H1 (cell line): ENCODE measurements around the gene CEP83. TPM values are rescaled to one million over a fixed set of nuclear protein-coding genes. Genes with fewer than 3 reads are reported as not detected.

Experiments
- CTCF ChIA-PET: fragments of 300-600 bp; sonication (Branson Sonifier 250); formaldehyde crosslinking; loops from one replicate; lab custom pipeline; 2021; ENCODE audit not compliant: partially characterized antibody; lab: Charles Lee
- POLR2A ChIA-PET: fragments of 300-600 bp; sonication (Branson Sonifier 250); formaldehyde crosslinking; loops from one replicate; lab custom pipeline; 2021; ENCODE audit warnings: inconsistent platforms; ENCODE audit not compliant: partially characterized antibody; lab: Charles Lee
- DNase-seq, 2 experiments: peaks; one replicate each; pipeline versions ENCODE4 v3.0.0 to v3.0.0-alpha.2; 2010 to 2022; ENCODE audit warnings: low spot score in 2 of 2, low read depth in 1 of 2, mixed read lengths in 1 of 2
- FAIRE-seq: peaks from 2 replicates; lab custom pipeline; 2011; peaks lifted over from hg19 to GRCh38; lab: Jason Lieb, UNC
- H2AFZ ChIP-seq: 2 replicates; pipeline ENCODE4 v1.8.1; 2012; ENCODE audit warnings: low read length, inconsistent platforms
- H2AK5ac ChIP-seq: 2 replicates; pipeline ENCODE4 v1.6.1; 2013; ENCODE audit warnings: low read depth, low read length
- H2BK120ac ChIP-seq: replicated peaks from 2 replicates; pipeline ENCODE3; 2013; ENCODE audit warnings: low read depth, low read length, inconsistent platforms
- H2BK12ac ChIP-seq: 2 replicates; pipeline ENCODE4 v1.6.1; 2013; ENCODE audit warnings: low read depth, low read length
- H2BK15ac ChIP-seq: 2 replicates; pipeline ENCODE4 v1.6.1; 2013; ENCODE audit warnings: low read length
- H2BK20ac ChIP-seq: 2 replicates; pipeline ENCODE4 v1.6.1; 2013; ENCODE audit warnings: low read length
- H2BK5ac ChIP-seq: 2 replicates; pipeline ENCODE4 v1.6.1; 2013; ENCODE audit warnings: low read depth, low read length
- H3K14ac ChIP-seq: 2 replicates; pipeline ENCODE4 v1.6.1; 2013; ENCODE audit warnings: inconsistent platforms; ENCODE audit not compliant: insufficient read length
- H3K18ac ChIP-seq: 2 replicates; pipeline ENCODE4 v1.6.1; 2013; ENCODE audit warnings: low read length; ENCODE audit errors: extremely low read depth
- H3K23ac ChIP-seq: 2 replicates; pipeline ENCODE4 v1.6.1; 2013; ENCODE audit warnings: inconsistent platforms; ENCODE audit not compliant: insufficient read length
- H3K23me2 ChIP-seq: 2 replicates; pipeline ENCODE4 v1.6.1; 2013; ENCODE audit warnings: low read depth, low read length
- H3K27ac ChIP-seq: 2 replicates; pipeline ENCODE4 v1.6.1; 2011; ENCODE audit warnings: low read depth, low read length, inconsistent platforms
- H3K27me3 ChIP-seq, 4 experiments: replicated peaks in 1 of 4; 1 replicate in 1 of 4; 2 replicates in 3 of 4; pipeline versions ENCODE4 v1.6.1 to v1.8.1; 2011 to 2013; ENCODE audit warnings: low read length in 3 of 4, mild to moderate bottlenecking in 3 of 4, inconsistent platforms in 2 of 4, mixed read lengths in 2 of 4, moderate library complexity in 1 of 4; ENCODE audit not compliant: control insufficient read depth in 3 of 4, insufficient read depth in 3 of 4; ENCODE audit errors: extremely low read depth in 1 of 4
- H3K36me3 ChIP-seq, 4 experiments: 2 replicates each; pipeline versions ENCODE4 v1.6.1 to v1.8.1; 2011 to 2013; ENCODE audit warnings: mild to moderate bottlenecking in 4 of 4, low read length in 3 of 4, moderate library complexity in 2 of 4, control low read depth in 1 of 4, inconsistent platforms in 1 of 4; ENCODE audit not compliant: insufficient read depth in 4 of 4, control insufficient read depth in 2 of 4
- H3K4ac ChIP-seq: replicated peaks from 2 replicates; pipeline ENCODE3; 2013; ENCODE audit warnings: low read length, low read depth, mixed read lengths, inconsistent platforms; ENCODE audit not compliant: insufficient read length
- H3K4me1 ChIP-seq, 4 experiments: replicated peaks in 1 of 4; 1 replicate in 1 of 4; 2 replicates in 3 of 4; pipeline versions ENCODE4 v1.6.1 to v1.8.1; 2011 to 2013; ENCODE audit warnings: low read length in 3 of 4, inconsistent platforms in 2 of 4, mixed read lengths in 1 of 4; ENCODE audit not compliant: insufficient read depth in 4 of 4, control insufficient read depth in 3 of 4
- H3K4me2 ChIP-seq, 2 experiments: 2 replicates each; pipeline versions ENCODE4 v1.6.1 to v1.8.1; 2011 to 2013; ENCODE audit warnings: low read depth in 2 of 2, low read length in 2 of 2, control low read depth in 1 of 2, inconsistent platforms in 1 of 2, mild to moderate bottlenecking in 1 of 2; ENCODE audit not compliant: insufficient read depth in 1 of 2
- H3K4me3 ChIP-seq, 4 experiments: fragments of 200-600, 300-600 bp in 1 of 4; sonication (generic), shearing (Covaris generic), sonication (Bioruptor Twin) in 1 of 4; 2 replicates each; pipeline versions ENCODE4 v1.5.1 to v1.8.1; 2011 to 2016; ENCODE audit warnings: low read length in 4 of 4, low read depth in 3 of 4, control low read depth in 2 of 4, inconsistent platforms in 2 of 4, mild to moderate bottlenecking in 2 of 4, mixed read lengths in 1 of 4, moderate library complexity in 1 of 4; ENCODE audit not compliant: insufficient read depth in 2 of 4; ENCODE audit errors: extremely low read depth in 1 of 4
- H3K56ac ChIP-seq: replicated peaks from 2 replicates; pipeline ENCODE3; 2013; ENCODE audit warnings: low read depth, mild to moderate bottlenecking, mixed read lengths, low read length, inconsistent platforms; ENCODE audit not compliant: insufficient read length
- H3K79me1 ChIP-seq: 2 replicates; pipeline ENCODE4 v1.6.1; 2013; ENCODE audit warnings: low read depth, low read length, control low read depth
- H3K79me2 ChIP-seq, 2 experiments: 2 replicates each; pipeline versions ENCODE4 v1.6.1 to v1.8.1; 2012 to 2013; ENCODE audit warnings: low read length in 2 of 2, mild to moderate bottlenecking in 2 of 2, inconsistent platforms in 1 of 2; ENCODE audit not compliant: insufficient read depth in 2 of 2, control insufficient read depth in 1 of 2
- H3K9ac ChIP-seq, 4 experiments: replicated peaks in 1 of 4; 1 replicate in 1 of 4; 2 replicates in 3 of 4; pipeline versions ENCODE4 v1.6.1 to v1.8.1; 2011 to 2013; ENCODE audit warnings: low read depth in 3 of 4, low read length in 3 of 4, control low read depth in 2 of 4, mild to moderate bottlenecking in 2 of 4, moderate library complexity in 2 of 4, inconsistent platforms in 1 of 4; ENCODE audit errors: extremely low read depth in 1 of 4
- H3K9me3 ChIP-seq, 2 experiments: 2 replicates each; pipeline versions ENCODE4 v1.6.1 to v1.8.1; 2012 to 2013; ENCODE audit warnings: mild to moderate bottlenecking in 2 of 2, moderate library complexity in 2 of 2, control low read depth in 1 of 2, inconsistent platforms in 1 of 2, low read depth in 1 of 2, low read length in 1 of 2, mixed read lengths in 1 of 2; ENCODE audit not compliant: insufficient read depth in 2 of 2
- H4K20me1 ChIP-seq, 2 experiments: replicated peaks in 1 of 2; 2 replicates each; pipeline versions ENCODE3 to v1.8.1; 2011 to 2013; ENCODE audit warnings: inconsistent platforms in 2 of 2, low read length in 2 of 2, mild to moderate bottlenecking in 1 of 2; ENCODE audit not compliant: insufficient read depth in 2 of 2, control insufficient read depth in 1 of 2
- H4K5ac ChIP-seq: 2 replicates; pipeline ENCODE4 v1.6.1; 2013; ENCODE audit warnings: low read length, low read depth, mixed read lengths, inconsistent platforms; ENCODE audit not compliant: insufficient read length
- H4K8ac ChIP-seq: 2 replicates; pipeline ENCODE4 v1.8.0; 2013; ENCODE audit warnings: mild to moderate bottlenecking, moderate library complexity, low read length, inconsistent platforms; ENCODE audit not compliant: insufficient read depth; ENCODE audit errors: extremely low read depth
- H4K91ac ChIP-seq: replicated peaks from 2 replicates; pipeline ENCODE3; 2013; ENCODE audit warnings: low read length, mixed read lengths, inconsistent platforms; ENCODE audit not compliant: insufficient read length
- HDAC6 ChIP-seq: IDR thresholded peaks from one replicate; pipeline ENCODE4 v1.7.1; 2012; ENCODE audit warnings: low read depth, mild to moderate bottlenecking, inconsistent platforms, low read length, moderate library complexity
- POLR2AphosphoS5 ChIP-seq: IDR thresholded peaks from 2 replicates; pipeline ENCODE4 v1.6.1; 2011; ENCODE audit warnings: low read depth, low read length
- RXRA ChIP-seq: IDR thresholded peaks from 2 replicates; pipeline ENCODE4 v1.6.1; 2011; ENCODE audit warnings: low read depth, mild to moderate bottlenecking, low read length, moderate library complexity; ENCODE audit not compliant: insufficient read depth
- SIRT6 ChIP-seq: IDR thresholded peaks from one replicate; pipeline ENCODE4 v1.7.1; 2012; ENCODE audit warnings: low read length, inconsistent platforms
- WGBS, 2 experiments: shearing (Covaris generic) in 1 of 2; methylation state at CpG; one replicate each; pipeline versions ENCODE4 v1.1.6 to v1.1.7; 2013 to 2015; ENCODE audit warnings: low lambda C conversion rate in 2 of 2, mixed read lengths in 2 of 2, inconsistent platforms in 1 of 2, low coverage in 1 of 2, missing lambda C conversion rate in 1 of 2; ENCODE audit not compliant: insufficient replicate concordance in 2 of 2, insufficient coverage in 1 of 2, insufficient read length in 1 of 2; ENCODE audit errors: extremely low coverage in 1 of 2, missing lambda C conversion rate in 1 of 2; 5-methylcytosine and 5-hydroxymethylcytosine counted together
- polyA plus RNA-seq, 7 experiments: library from polyadenylated mRNA; depleted of rRNA in 3 of 7; stranded (reverse) in 5 of 7; unstranded in 2 of 7; fragments of >200 nt in 5 of 7; fragments of 200-250 nt in 2 of 7; gene quantifications; 1 replicate in 5 of 7; 2 replicates in 1 of 7; 4 replicates in 1 of 7; pipeline versions ENCODE4 v1.2.1 to v1.2.3, GENCODE V29; 2011 to 2013; ENCODE audit warnings: missing spikeins in 2 of 7, mixed read lengths in 2 of 7
- total RNA-seq: library from RNA; stranded (reverse); fragmentation: NEBNext Ultra II Directional; extraction: Animal tissue kit (Norgen Biotek cat#: 25700); gene quantifications from 2 replicates; pipeline ENCODE4 v1.2.1, GENCODE V29; 2021

Gene CEP83
- total and polyA plus RNA-seq, 2 of the 8 experiments (the other 6 are each of a cell fraction or from before 2014, with no cell fraction given): 6.0 to 25.8 TPM

DNA sequence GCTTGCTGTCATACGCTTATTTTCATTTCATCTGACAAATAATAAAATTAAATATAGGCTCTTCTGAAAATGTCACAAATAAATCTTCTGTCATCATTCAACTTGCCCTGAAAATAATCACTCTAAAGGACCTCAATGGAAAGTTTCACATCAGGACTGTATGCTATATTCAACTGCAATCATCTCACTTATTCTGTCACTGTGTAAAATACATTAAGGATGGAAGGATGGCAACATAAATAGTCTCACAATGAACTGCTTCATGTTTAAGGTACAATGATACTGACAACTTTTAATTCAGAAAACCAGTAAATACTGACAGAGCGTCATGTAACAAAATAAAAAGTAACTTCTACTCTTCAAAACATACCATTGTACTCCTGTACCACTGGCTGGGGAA, 82.1 kb downstream of the CEP83 start:
- ChIA-PET POLR2A (no interaction called here), CTCF (no interaction called here)
- no peak overlapping the region for H3K9ac ChIP-seq
- no peak overlapping the region for H4K5ac ChIP-seq
- H3K18ac ChIP-seq: no peak overlapping the region
- no peak overlapping the region for H2BK12ac ChIP-seq
- H4K8ac ChIP-seq: no peak overlapping the region
- DNase-seq (no peak), FAIRE-seq (no peak)
- peaks cover 0 to 2% of the 10 kb centered on the region in 2 experiments for H4K20me1 ChIP-seq
- WGBS, 2 experiments: 91% methylated on average over 2 of the region's 2 CpGs; no CpG with 5 or more reads in 1 of the 2 experiments
- no peak overlapping the region for H2BK15ac ChIP-seq
- H3K56ac ChIP-seq: no peak overlapping the region
- no peak overlapping the region for H3K4ac ChIP-seq
- H3K9me3 ChIP-seq: no peaks in the 10 kb centered on the region
- H2AFZ ChIP-seq: no peak overlapping the region
- no peaks in the 10 kb centered on the region for H3K27me3 ChIP-seq
- H3K4me1 ChIP-seq: no peaks in the 10 kb centered on the region
- H2AK5ac ChIP-seq: no peak overlapping the region
- H3K23ac ChIP-seq: no peak overlapping the region
- H3K23me2 ChIP-seq: no peaks in the 10 kb centered on the region
- H3K14ac ChIP-seq: no peak overlapping the region
- no peak overlapping the region for H4K91ac ChIP-seq
- no peak overlapping the region for H3K4me3 ChIP-seq
- peaks cover 0 to 4% (median under 1%) of the 10 kb centered on the region in 4 experiments; a peak in 1 of 8 replicates for H3K36me3 ChIP-seq
- H3K79me1 ChIP-seq: no peaks in the 10 kb centered on the region; the same call in 1 of the 2 replicates
- H3K4me2 ChIP-seq: no peak overlapping the region
- H3K27ac ChIP-seq: no peak overlapping the region
- no peak overlapping the region for H2BK120ac ChIP-seq
- no peaks in the 10 kb centered on the region for H3K79me2 ChIP-seq
- no peak overlapping the region for H2BK20ac ChIP-seq
- no peak overlapping the region for H2BK5ac ChIP-seq
- TF ChIP-seq RXRA (no peak), SIRT6 (no peak), HDAC6 (no peak), POLR2AphosphoS5 (no peak)
